Chondrocyte (in vitro differentiated cells): ENCODE measurements around the gene SERPINH1. TPM values are rescaled to one million over a fixed set of nuclear protein-coding genes. Genes with fewer than 3 reads are reported as not detected.

Source experiments
- DNase-seq: peaks from one replicate; pipeline ENCODE4 v3.0.0; 2021; ENCODE audit warnings: mixed read lengths, low spot score
- H3K27ac Mint-ChIP-seq: one replicate; pipeline ENCODE4 v1.8.0; 2021; ENCODE audit warnings: mild to moderate bottlenecking, moderate library complexity, mixed read lengths; ENCODE audit not compliant: unreplicated experiment
- H3K27me3 Mint-ChIP-seq: 2 replicates; pipeline ENCODE4 v1.8.0; 2021; ENCODE audit warnings: low read depth, mixed read lengths
- H3K36me3 Mint-ChIP-seq: 2 replicates; pipeline ENCODE4 v1.8.0; 2021; ENCODE audit warnings: low read depth, mixed read lengths
- H3K4me1 Mint-ChIP-seq: 2 replicates; pipeline ENCODE4 v1.8.0; 2021; ENCODE audit warnings: low read depth, mild to moderate bottlenecking, mixed read lengths
- H3K4me3 Mint-ChIP-seq: one replicate; pipeline ENCODE4 v1.8.0; 2021; ENCODE audit warnings: mild to moderate bottlenecking, moderate library complexity, mixed read lengths; ENCODE audit not compliant: unreplicated experiment
- H3K9me3 Mint-ChIP-seq: 2 replicates; pipeline ENCODE4 v1.8.0; 2021; ENCODE audit warnings: low read depth, mixed read lengths
- CTCF ChIP-seq: fragments of 200-600 bp; sonication (generic); IDR thresholded peaks from 2 replicates; pipeline ENCODE4 v1.5.0; 2021; ENCODE audit warnings: antibody characterized with exemption, mild to moderate bottlenecking, moderate library complexity
- total RNA-seq: library from RNA; stranded (reverse); gene quantifications from 3 replicates; pipeline ENCODE4 v1.2.1, GENCODE V29; 2021

SERPINH1 gene
- total RNA-seq, 1 donor from 2014 or later: 1,204 TPM

GRCh38 chr11:75547617-75548058 lies 14.4 kb upstream of the SERPINH1 start:
- peaks cover 7% of the 10 kb centered on the region for H3K4me1 Mint-ChIP-seq
- peak overlapping the region; percentile 11 for H3K4me3 Mint-ChIP-seq
- peak; percentile 100 for TF ChIP-seq CTCF
- H3K36me3 Mint-ChIP-seq: no peaks in the 10 kb centered on the region
- no peaks in the 10 kb centered on the region for H3K9me3 Mint-ChIP-seq
- no peaks in the 10 kb centered on the region for H3K27me3 Mint-ChIP-seq
- peak overlapping the region; percentile 61 for H3K27ac Mint-ChIP-seq
- DNase-seq: no peak

- Mint-ChIP-seq H3K36me3 (no peaks in the 10 kb centered on the region), H3K27me3 (no peaks in the 10 kb centered on the region), H3K4me3 (no peak overlapping the region), H3K9me3 (no peaks in the 10 kb centered on the region), H3K27ac (no peak overlapping the region), H3K4me1 (peaks cover 13% of the 10 kb centered on the region)
- no peak for DNase-seq
- TF ChIP-seq CTCF: no peak
These were observed 13.3 kb upstream of the SERPINH1 start for GRCh38 chr11:75548595-75549272.

- no peak overlapping the region for H3K27ac Mint-ChIP-seq
- H3K27me3 Mint-ChIP-seq: no peaks in the 10 kb centered on the region
- no peaks in the 10 kb centered on the region for H3K9me3 Mint-ChIP-seq
- H3K36me3 Mint-ChIP-seq: no peaks in the 10 kb centered on the region
- no peak for TF ChIP-seq CTCF
- no peak overlapping the region for H3K4me3 Mint-ChIP-seq
- peaks cover 20% of the 10 kb centered on the region for H3K4me1 Mint-ChIP-seq
- no peak for DNase-seq
These were observed 12.6 kb upstream of the SERPINH1 start for GRCh38 chr11:75549370-75549958.

GRCh38 chr11:75553182-75553581 lies 8.9 kb upstream of the SERPINH1 start:
- Mint-ChIP-seq H3K9me3 (no peaks in the 10 kb centered on the region), H3K27ac (peak overlapping the region; percentile 100), H3K36me3 (no peaks in the 10 kb centered on the region), H3K4me3 (no peak overlapping the region), H3K27me3 (no peaks in the 10 kb centered on the region), H3K4me1 (peaks cover 43% of the 10 kb centered on the region)
- no peak for DNase-seq
- no peak for TF ChIP-seq CTCF

GRCh38 chr11:75553889-75554257 lies 8.2 kb upstream of the SERPINH1 start:
- Mint-ChIP-seq H3K27me3 (no peaks in the 10 kb centered on the region), H3K4me3 (peak overlapping the region; percentile 8), H3K36me3 (no peaks in the 10 kb centered on the region), H3K9me3 (no peaks in the 10 kb centered on the region), H3K4me1 (peaks cover 50% of the 10 kb centered on the region), H3K27ac (peak overlapping the region; percentile 100)
- no peak for TF ChIP-seq CTCF
- no peak for DNase-seq
